ENCODE results near the gene TBX18. TPM values are rescaled to one million over a fixed set of nuclear protein-coding genes. Genes with fewer than 3 reads are reported as not detected.

The TBX18 gene
- total and polyA plus RNA-seq, 10 of the 15 experiments (the other 5 are each of a cell fraction or from before 2014, with no cell fraction given) = 0.03 to 6.1 (median 0.17) TPM; not detected in 6

- ChIA-PET POLR2A (no interaction called here), RAD21 (ENCODE audit: unreplicated experiment) (no interaction called here), SMC1A (ENCODE audit: uncharacterized antibody, unreplicated experiment) (interaction anchor here (1.4 kb wide), 3 partner anchors 43 to 307 kb away, joined by 3 read pairs; no protein-coding TSS in a partner anchor), CTCF (interaction anchor here (0.6 to 1.2 kb wide), 3 partner anchors 9 to 1058 kb away, joined by 3 to 4 read pairs (median 3); no protein-coding TSS in a partner anchor)
- peak; percentile 84 for FAIRE-seq
- Histone ChIP-seq H3K79me2 (ENCODE audit: control insufficient read depth, insufficient read depth, low read length) (no peaks in the 10 kb centered on the region), H3K27me3 (replicated peaks in 1 of 2; ENCODE audit: control insufficient read depth in 2 of 2, insufficient read depth in 2 of 2, low read length in 1 of 2) (no peaks in the 10 kb centered on the region), H3K9me3 (replicated peaks; ENCODE audit: control insufficient read depth, insufficient read depth, low read length) (no peaks in the 10 kb centered on the region), H3K4me1 (ENCODE audit: control insufficient read depth, insufficient read depth, low read length) (no peaks in the 10 kb centered on the region), H2AFZ (ENCODE audit: control insufficient read depth, low read depth, low read length) (no peak overlapping the region), H3K4me2 (ENCODE audit: control insufficient read depth, insufficient read depth) (no peak overlapping the region), H3K9ac (ENCODE audit: control insufficient read depth, insufficient read depth, low read length) (no peak overlapping the region), H4K20me1 (ENCODE audit: control insufficient read depth, insufficient read depth) (no peaks in the 10 kb centered on the region), H3K36me3 (ENCODE audit: control insufficient read depth in 2 of 2, insufficient read depth in 2 of 2, low read length in 1 of 2) (no peaks in the 10 kb centered on the region), H3K4me3 (no peak overlapping the region), H3K27ac (ENCODE audit: control insufficient read depth, insufficient read depth) (no peak overlapping the region)
- no TSS peak for BruUV-seq (replicated peaks)
- ATAC-seq = no peak
- TF ChIP-seq JUNB (IDR thresholded peaks at IDR 0.05) = no peak
- peak in 1 of 3 experiments; percentile 35; a peak in 1 of 6 replicates for TF ChIP-seq CTCF (IDR thresholded peaks at IDR 0.05 in 2 of 3, conservative IDR thresholded peaks at IDR 0.05 in 1 of 3; ENCODE audit: control insufficient read depth in 2 of 3, extremely low read depth in 1 of 3, insufficient read depth in 1 of 3, low read depth in 3 of 3, low read length in 3 of 3)
- TF ChIP-seq RAD21 (IDR thresholded peaks at IDR 0.05; ENCODE audit: insufficient read depth, low read depth, low read length) = 0 out of 2 replicates have a peak, but pooled peaks have one; percentile 2
- TF ChIP-seq YBX1 (IDR thresholded peaks at IDR 0.05) = no peak
- in situ Hi-C loops (cut with MboI) = no loop called here
- DNase-seq (ENCODE audit: low read depth, low spot score) = no peak
- intact Hi-C loops (cut with micrococcal nuclease; ENCODE audit: unreplicated experiment) = no loop called here
These were observed 35.8 kb downstream of the TBX18 start for GRCh38 chr6:84728602-84729001.

GRCh38 chr6:84719152-84719551 is 45.2 kb downstream of the TBX18 start:
- no peaks in the 10 kb centered on the region for H4K20me1 ChIP-seq (ENCODE audit: control insufficient read depth, insufficient read depth)
- SMC1A ChIA-PET (ENCODE audit: uncharacterized antibody, unreplicated experiment) = no interaction called here
- ATAC-seq (no peak), FAIRE-seq (no peak), DNase-seq (ENCODE audit: low read depth, low spot score) (no peak)
- H3K36me3 ChIP-seq (ENCODE audit: control insufficient read depth in 2 of 2, insufficient read depth in 2 of 2, low read length in 1 of 2) = no peaks in the 10 kb centered on the region
- in situ Hi-C loops (cut with MboI) = no loop called here
- CTCF ChIA-PET = interaction anchor here (1.0 kb wide), 1 partner anchor 21 kb away, joined by 3 read pairs; no protein-coding TSS in a partner anchor
- no TSS peak for BruUV-seq (replicated peaks)
- H3K9me3 ChIP-seq (replicated peaks; ENCODE audit: control insufficient read depth, insufficient read depth, low read length) = no peaks in the 10 kb centered on the region
- H3K9ac ChIP-seq (ENCODE audit: control insufficient read depth, insufficient read depth, low read length) = no peak overlapping the region
- WGBS (ENCODE audit: insufficient coverage, insufficient replicate concordance, low lambda C conversion rate, missing lambda C conversion rate) = 25% methylated on average over 2 of the region's 2 CpGs
- intact Hi-C loops (cut with micrococcal nuclease; ENCODE audit: unreplicated experiment) = no loop called here
- H3K79me2 ChIP-seq (ENCODE audit: control insufficient read depth, insufficient read depth, low read length) = no peaks in the 10 kb centered on the region
- no peaks in the 10 kb centered on the region for H3K27me3 ChIP-seq (replicated peaks in 1 of 2; ENCODE audit: control insufficient read depth in 2 of 2, insufficient read depth in 2 of 2, low read length in 1 of 2)
- H3K4me3 ChIP-seq = no peak overlapping the region
- H3K4me1 ChIP-seq (ENCODE audit: control insufficient read depth, insufficient read depth, low read length) = no peaks in the 10 kb centered on the region
- no peak overlapping the region for H3K4me2 ChIP-seq (ENCODE audit: control insufficient read depth, insufficient read depth)
- no peak overlapping the region for H3K27ac ChIP-seq (ENCODE audit: control insufficient read depth, insufficient read depth)
- POLR2A ChIA-PET = no interaction called here
- no peak overlapping the region for H2AFZ ChIP-seq (ENCODE audit: control insufficient read depth, low read depth, low read length)
- RAD21 ChIA-PET (ENCODE audit: unreplicated experiment) = no interaction called here
- no peak for TF ChIP-seq MTA2 (IDR thresholded peaks at IDR 0.05; ENCODE audit: low read depth)
- TF ChIP-seq CREB1 (IDR thresholded peaks at IDR 0.05; ENCODE audit: low read depth) = no peak
- no peak for TF ChIP-seq SMAD5 (IDR thresholded peaks at IDR 0.05; ENCODE audit: low read depth)
- TF ChIP-seq PAX8 (IDR thresholded peaks at IDR 0.05) = no peak
- TF ChIP-seq FOXM1 (IDR thresholded peaks at IDR 0.05; ENCODE audit: low read depth, low read length) = no peak
- no peak for TF ChIP-seq CTCF (IDR thresholded peaks at IDR 0.05 in 2 of 3, conservative IDR thresholded peaks at IDR 0.05 in 1 of 3; ENCODE audit: control insufficient read depth in 2 of 3, extremely low read depth in 1 of 3, insufficient read depth in 1 of 3, low read depth in 3 of 3, low read length in 3 of 3)
- TF ChIP-seq NBN (IDR thresholded peaks at IDR 0.05) = no peak
- no peak for TF ChIP-seq IKZF1 (conservative IDR thresholded peaks at IDR 0.05)
- TF ChIP-seq USF1 (IDR thresholded peaks at IDR 0.05; ENCODE audit: borderline replicate concordance, extremely low read length, insufficient read depth, low read depth, low read length) = no peak
- TF ChIP-seq NFYB (IDR thresholded peaks at IDR 0.05; ENCODE audit: insufficient read depth, low read depth, low read length) = no peak
- no peak for TF ChIP-seq ZNF274 (IDR thresholded peaks at IDR 0.05; ENCODE audit: insufficient read depth, insufficient read length)

Data from GM12878 (cell line).